ENCODE measurements around the gene DYNC2H1.

DYNC2H1 gene

GRCh38 chr11:103413266-103413888, 304.2 kb downstream of the DYNC2H1 start:
- Histone ChIP-seq H3K4me1 (ENCODE audit: control insufficient read depth, insufficient read depth, low read length) (0 out of 2 replicates have a peak, but pooled peaks cover 3% of the 10 kb centered on the region), H3K36me3 (ENCODE audit: control insufficient read depth in 2 of 2, insufficient read depth in 1 of 2, low read length in 2 of 2) (no peaks in the 10 kb centered on the region), H3K9me3 (ENCODE audit: control insufficient read depth, insufficient read depth, low read depth, low read length) (no peaks in the 10 kb centered on the region), H3K4me3 (ENCODE audit: low read depth, low read length) (no peak overlapping the region), H3K27ac (ENCODE audit: extremely low read depth, low read depth, low read length) (no peak overlapping the region)
- no peak for TF ChIP-seq ZNF341 (tag by site-specific recombination; IDR thresholded peaks at IDR 0.05; ENCODE audit: low read depth)
- TF ChIP-seq BCL6B (tag by site-specific recombination; IDR thresholded peaks at IDR 0.05): no peak
- no peak for TF ChIP-seq OVOL3 (tag by site-specific recombination; IDR thresholded peaks at IDR 0.05)
- no peak for TF ChIP-seq ZNF18 (tag by site-specific recombination; IDR thresholded peaks at IDR 0.05)
- TF ChIP-seq ATF2 (tag by site-specific recombination; IDR thresholded peaks at IDR 0.05; ENCODE audit: low read depth): no peak
- no peak for TF ChIP-seq CTCF (tag by site-specific recombination; IDR thresholded peaks at IDR 0.05)
- no peak for TF ChIP-seq ZNF571 (tag by site-specific recombination; IDR thresholded peaks at IDR 0.05)
- no peak for TF ChIP-seq BCL11A (tag by site-specific recombination; IDR thresholded peaks at IDR 0.05; ENCODE audit: low read depth)
- no peak for TF ChIP-seq ZNF626 (tag by site-specific recombination; IDR thresholded peaks at IDR 0.05)
- no peak for TF ChIP-seq SCRT1 (tag by site-specific recombination; IDR thresholded peaks at IDR 0.05; ENCODE audit: borderline replicate concordance)
- CTCF ChIA-PET: no interaction called here
- POLR2A ChIA-PET: no interaction called here

- POLR2A ChIA-PET: no interaction called here
- no peaks in the 10 kb centered on the region for H3K36me3 ChIP-seq (ENCODE audit: control insufficient read depth in 2 of 2, insufficient read depth in 1 of 2, low read length in 2 of 2)
- 0 out of 2 replicates have a peak, but pooled peaks cover 3% of the 10 kb centered on the region for H3K4me1 ChIP-seq (ENCODE audit: control insufficient read depth, insufficient read depth, low read length)
- no peak overlapping the region for H3K4me3 ChIP-seq (ENCODE audit: low read depth, low read length)
- TF ChIP-seq ZNF837 (tag by site-specific recombination; IDR thresholded peaks at IDR 0.05) (no peak), KLF9 (tag by site-specific recombination; IDR thresholded peaks at IDR 0.05; ENCODE audit: low read depth) (no peak), ZNF830 (tag by site-specific recombination; IDR thresholded peaks at IDR 0.05; ENCODE audit: low read depth) (no peak), INSM2 (tag by site-specific recombination; IDR thresholded peaks at IDR 0.05) (no peak), ZNF514 (tag by site-specific recombination; IDR thresholded peaks at IDR 0.05) (no peak), ZNF266 (tag by site-specific recombination; IDR thresholded peaks at IDR 0.05; ENCODE audit: low read depth) (no peak), ZBTB1 (tag by site-specific recombination; IDR thresholded peaks at IDR 0.05) (no peak), ZBTB6 (tag by site-specific recombination; IDR thresholded peaks at IDR 0.05) (no peak), KLF17 (tag by site-specific recombination; IDR thresholded peaks at IDR 0.05) (no peak), ZNF501 (tag by site-specific recombination; IDR thresholded peaks at IDR 0.05) (no peak)
- no peaks in the 10 kb centered on the region for H3K9me3 ChIP-seq (ENCODE audit: control insufficient read depth, insufficient read depth, low read depth, low read length)
- H3K27ac ChIP-seq (ENCODE audit: extremely low read depth, low read depth, low read length): no peak overlapping the region
- CTCF ChIA-PET: no interaction called here
These were observed 308.8 kb downstream of the DYNC2H1 start for GRCh38 chr11:103418014-103418413.
